Kidney (tissue), 14 donors: ENCODE data around the gene SPATA16. TPM values are rescaled to one million over a fixed set of nuclear protein-coding genes. Genes with fewer than 3 reads are reported as not detected.

Experiments used
- DNase-seq, 5 donors: peaks; one replicate each; pipeline ENCODE4 v3.0.0-alpha.2; 2013 to 2020
- FAIRE-seq: peaks from 2 replicates; lab custom pipeline; 2012; peaks lifted over from hg19 to GRCh38; lab: Jason Lieb, UNC
- H3K27ac ChIP-seq, 2 donors: one replicate each; pipeline ENCODE4 v1.7.0; 2013; ENCODE audit warnings: low read depth in 2 of 2, low read length in 2 of 2, inconsistent platforms in 1 of 2
- H3K27me3 ChIP-seq: one replicate; pipeline ENCODE4 v1.7.1; 2013; ENCODE audit warnings: low read length, inconsistent platforms; ENCODE audit not compliant: control insufficient read depth, insufficient read depth
- H3K36me3 ChIP-seq, 3 donors: one replicate each; pipeline versions ENCODE4 v1.7.0 to v1.7.1; 2013; ENCODE audit warnings: low read length in 3 of 3, control low read depth in 1 of 3, inconsistent platforms in 1 of 3; ENCODE audit not compliant: insufficient read depth in 3 of 3, control insufficient read depth in 2 of 3
- H3K4me1 ChIP-seq, 3 donors: one replicate each; pipeline versions ENCODE4 v1.7.0 to v1.7.1; 2013; ENCODE audit warnings: low read length in 3 of 3, inconsistent platforms in 1 of 3, low read depth in 1 of 3; ENCODE audit not compliant: control insufficient read depth in 2 of 3, insufficient read depth in 2 of 3
- H3K4me3 ChIP-seq, 3 donors: one replicate each; pipeline versions ENCODE4 v1.7.0 to v1.8.1; 2013; ENCODE audit warnings: low read length in 3 of 3, control low read depth in 1 of 3, inconsistent platforms in 1 of 3
- H3K9ac ChIP-seq, 3 donors: one replicate each; pipeline versions ENCODE4 v1.7.0 to v1.7.1; 2013; ENCODE audit warnings: low read length in 3 of 3, control low read depth in 1 of 3, inconsistent platforms in 1 of 3
- H3K9me3 ChIP-seq, 3 donors: one replicate each; pipeline versions ENCODE4 v1.7.0 to v1.7.1; 2013; ENCODE audit warnings: low read length in 3 of 3, control low read depth in 1 of 3, inconsistent platforms in 1 of 3; ENCODE audit not compliant: control insufficient read depth in 2 of 3, insufficient read depth in 1 of 3
- CTCF ChIP-seq: IDR thresholded peaks from 3 replicates; pipeline ENCODE4 v1.5.1; 2012; ENCODE audit warnings: mild to moderate bottlenecking, moderate library complexity, borderline replicate concordance; ENCODE audit not compliant: insufficient read depth; ENCODE audit errors: extremely low read depth
- intact Hi-C: fragments of 100-400 bp; cut with DNase I; formaldehyde crosslinking; loops from one replicate; pipeline ENCODE4 v1.11.1; 2022
- polyA plus RNA-seq: library from polyadenylated mRNA; stranded (reverse); fragments of 350-450 nt; fragmentation: Illumina TruSeq; extraction: RNeasy Lipid Tissue Mini Kit (QIAGEN cat#74804); gene quantifications from one replicate; pipeline ENCODE4 v1.2.3, GENCODE V29; 2014; ENCODE audit warnings: low read depth, low replicate concordance; ENCODE audit not compliant: insufficient read depth
- total RNA-seq: library from RNA; stranded (reverse); fragmentation: NEBNext Ultra II Directional; extraction: Animal tissue kit (Norgen Biotek cat#: 25700); gene quantifications from one replicate; pipeline ENCODE4 v1.2.1, GENCODE V29; 2021
- donor health status: control.
- donor health status: control.
- donor health status: control.
- donor health status: control.
- donor health status: control.
- donor health status: DM: yes; HTN: yes; CAD: no.
- donor health status: Normal renal cell carcinoma (clear cell type).

Gene SPATA16
- total and polyA plus RNA-seq, 2 donors from 2014 or later, result 0.17 TPM; not detected in 1

GRCh38 chr3:173128633-173129032, 12.4 kb downstream of the SPATA16 start:
- H3K27me3 ChIP-seq, result no peaks in the 10 kb centered on the region
- DNase-seq, result no peak
- H3K27ac ChIP-seq, result no peak overlapping the region
- H3K9me3 ChIP-seq, result no peaks in the 10 kb centered on the region
- no peaks in the 10 kb centered on the region for H3K36me3 ChIP-seq
- no peak for FAIRE-seq
- H3K4me3 ChIP-seq, result no peak overlapping the region
- intact Hi-C loops, result no loop called here
- no peak overlapping the region for H3K9ac ChIP-seq
- no peaks in the 10 kb centered on the region for H3K4me1 ChIP-seq
- no peak for TF ChIP-seq CTCF

GRCh38 chr3:173111321-173111720, 29.7 kb downstream of the SPATA16 start:
- FAIRE-seq (no peak), DNase-seq (no peak)
- Histone ChIP-seq H3K4me1 (no peaks in the 10 kb centered on the region), H3K27ac (no peak overlapping the region), H3K36me3 (no peaks in the 10 kb centered on the region), H3K9ac (no peak overlapping the region), H3K9me3 (no peaks in the 10 kb centered on the region), H3K4me3 (no peak overlapping the region), H3K27me3 (no peaks in the 10 kb centered on the region)
- intact Hi-C loops, result no loop called here
- no peak for TF ChIP-seq CTCF

GRCh38 chr3:173109143-173109542, 31.9 kb downstream of the SPATA16 start:
- no peak overlapping the region for H3K27ac ChIP-seq
- TF ChIP-seq CTCF, result no peak
- H3K4me1 ChIP-seq, result no peaks in the 10 kb centered on the region
- no peak overlapping the region for H3K4me3 ChIP-seq
- FAIRE-seq (no peak), DNase-seq (no peak)
- H3K36me3 ChIP-seq, result no peaks in the 10 kb centered on the region
- H3K9me3 ChIP-seq, result no peaks in the 10 kb centered on the region
- intact Hi-C loops, result no loop called here
- H3K9ac ChIP-seq, result no peak overlapping the region
- H3K27me3 ChIP-seq, result no peaks in the 10 kb centered on the region

GRCh38 chr3:173103469-173103868, 37.6 kb downstream of the SPATA16 start:
- DNase-seq (no peak), FAIRE-seq (no peak)
- Histone ChIP-seq H3K36me3 (no peaks in the 10 kb centered on the region), H3K4me3 (no peak overlapping the region), H3K27me3 (no peaks in the 10 kb centered on the region), H3K4me1 (no peaks in the 10 kb centered on the region), H3K27ac (no peak overlapping the region), H3K9me3 (no peaks in the 10 kb centered on the region), H3K9ac (no peak overlapping the region)
- intact Hi-C loops, result no loop called here
- no peak for TF ChIP-seq CTCF
